Adipocyte (in vitro differentiated cells): ENCODE measurements around the gene EEF1AKMT2.

Experiments used
- DNase-seq: peaks from one replicate; pipeline ENCODE4 v3.0.0-alpha.2; 2015; ENCODE audit warnings: low read depth
- H3K27me3 ChIP-seq: replicated peaks from 2 replicates; pipeline ENCODE4 v1.7.0; 2013; ENCODE audit warnings: mild to moderate bottlenecking, low read length, moderate library complexity; ENCODE audit not compliant: control insufficient read depth, insufficient read depth
- H3K36me3 ChIP-seq: 2 replicates; pipeline ENCODE4 v1.7.0; 2013; ENCODE audit warnings: low read length, mild to moderate bottlenecking, moderate library complexity; ENCODE audit not compliant: control insufficient read depth, insufficient read depth, severe bottlenecking
- H3K4me1 ChIP-seq: 2 replicates; pipeline ENCODE4 v1.7.0; 2013; ENCODE audit warnings: mild to moderate bottlenecking, low read length, moderate library complexity; ENCODE audit not compliant: control insufficient read depth, insufficient read depth
- H3K4me3 ChIP-seq: 2 replicates; pipeline ENCODE4 v1.7.0; 2013; ENCODE audit warnings: mild to moderate bottlenecking, low read length, moderate library complexity
- H3K9ac ChIP-seq: 2 replicates; pipeline ENCODE4 v1.7.0; 2013; ENCODE audit warnings: mild to moderate bottlenecking, low read length, moderate library complexity
- H3K9me3 ChIP-seq: 2 replicates; pipeline ENCODE4 v1.7.0; 2013; ENCODE audit warnings: mild to moderate bottlenecking, low read length, moderate library complexity; ENCODE audit not compliant: control insufficient read depth

Gene EEF1AKMT2

DNA sequence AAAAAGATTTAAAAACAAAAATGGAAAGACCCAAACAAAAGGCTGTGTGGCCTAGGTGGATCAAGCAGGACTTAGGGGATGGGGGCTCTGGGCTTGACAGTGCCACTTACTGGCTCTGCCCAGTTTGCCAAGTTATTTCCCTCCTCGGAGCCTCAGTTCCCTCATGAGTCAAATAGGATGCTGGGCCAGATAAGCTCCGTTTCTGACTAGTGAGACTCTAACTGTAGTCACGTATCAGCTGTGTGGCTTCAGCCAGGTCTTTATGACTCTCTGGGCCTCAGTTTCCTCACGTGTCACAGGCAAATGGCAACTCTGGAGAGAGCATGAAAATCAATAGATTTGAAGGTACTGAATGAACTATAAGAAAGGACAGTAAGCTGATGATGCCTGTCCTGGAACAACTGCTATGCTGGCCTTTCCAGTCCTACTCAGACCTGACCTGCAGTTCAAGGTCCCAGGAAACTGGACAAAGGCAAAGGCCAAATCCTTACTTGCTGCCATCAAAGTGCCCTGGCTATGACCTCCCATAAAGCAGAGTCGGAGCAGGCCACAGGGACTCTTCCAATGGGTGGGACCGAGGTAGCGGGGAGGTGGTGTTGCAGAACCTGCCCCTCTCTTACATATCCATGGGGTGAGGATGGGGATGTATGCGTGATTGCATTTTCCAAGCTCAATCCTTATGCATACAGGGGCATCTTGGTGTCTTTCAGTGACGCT lies 74.5 kb downstream of the EEF1AKMT2 start:
- DNase-seq = no peak
- no peak overlapping the region for H3K9ac ChIP-seq
- H3K4me3 ChIP-seq = no peak overlapping the region
- peaks cover 4% of the 10 kb centered on the region for H3K36me3 ChIP-seq
- no peaks in the 10 kb centered on the region for H3K9me3 ChIP-seq
- no peaks in the 10 kb centered on the region for H3K27me3 ChIP-seq
- H3K4me1 ChIP-seq = peaks cover 14% of the 10 kb centered on the region

GRCh38 chr10:124716369-124716768 lies 75.3 kb downstream of the EEF1AKMT2 start:
- no peak for DNase-seq
- Histone ChIP-seq H3K4me1 (peaks cover 8% of the 10 kb centered on the region), H3K27me3 (no peaks in the 10 kb centered on the region), H3K9me3 (no peaks in the 10 kb centered on the region), H3K36me3 (peaks cover 4% of the 10 kb centered on the region), H3K4me3 (no peak overlapping the region), H3K9ac (no peak overlapping the region)

DNA sequence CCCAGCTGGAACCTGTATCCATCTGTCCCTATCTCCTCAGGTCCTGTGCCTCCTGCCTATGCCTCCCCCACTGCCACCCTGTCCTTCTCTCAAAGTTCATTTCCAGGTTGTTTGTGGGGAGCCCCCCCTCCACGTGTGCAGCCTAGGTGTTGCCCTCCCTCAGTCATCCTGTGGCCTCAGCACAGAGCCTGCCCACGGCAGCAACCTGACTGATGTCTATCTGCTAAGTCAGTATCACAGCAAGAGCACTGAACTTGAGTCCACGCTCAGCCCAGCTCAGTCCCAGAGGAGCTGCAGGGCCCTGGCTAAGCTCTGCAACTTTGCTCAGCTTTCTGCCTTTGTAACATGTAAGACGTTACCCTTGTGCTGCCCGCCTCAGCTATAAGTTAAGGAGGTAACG lies 76.2 kb downstream of the EEF1AKMT2 start:
- no peak overlapping the region for H3K4me3 ChIP-seq
- H3K27me3 ChIP-seq = no peaks in the 10 kb centered on the region
- peaks cover 9% of the 10 kb centered on the region for H3K4me1 ChIP-seq
- H3K9ac ChIP-seq = no peak overlapping the region
- H3K9me3 ChIP-seq = no peaks in the 10 kb centered on the region
- no peak for DNase-seq
- H3K36me3 ChIP-seq = peaks cover 4% of the 10 kb centered on the region

GRCh38 chr10:124713679-124714255 lies 77.9 kb downstream of the EEF1AKMT2 start:
- H3K9ac ChIP-seq = no peak overlapping the region
- no peak overlapping the region for H3K4me3 ChIP-seq
- DNase-seq = no peak
- no peaks in the 10 kb centered on the region for H3K27me3 ChIP-seq
- H3K4me1 ChIP-seq = peaks cover 19% of the 10 kb centered on the region
- H3K9me3 ChIP-seq = no peaks in the 10 kb centered on the region
- peaks cover 4% of the 10 kb centered on the region for H3K36me3 ChIP-seq

GRCh38 chr10:124712704-124713407 lies 78.8 kb downstream of the EEF1AKMT2 start:
- no peak for DNase-seq
- no peak overlapping the region for H3K4me3 ChIP-seq
- H3K4me1 ChIP-seq = peaks cover 28% of the 10 kb centered on the region

GRCh38 chr10:124711145-124711544 lies 80.5 kb downstream of the EEF1AKMT2 start:
- Histone ChIP-seq H3K4me3 (no peak overlapping the region), H3K4me1 (peaks cover 43% of the 10 kb centered on the region)
- no peak for DNase-seq

More at GRCh38 chr10:124712704-124713407, 78.8 kb downstream of the EEF1AKMT2 start:
- H3K9me3 ChIP-seq = no peaks in the 10 kb centered on the region
- H3K27me3 ChIP-seq = no peaks in the 10 kb centered on the region
- H3K9ac ChIP-seq = no peak overlapping the region
- peaks cover 4% of the 10 kb centered on the region for H3K36me3 ChIP-seq

DNA sequence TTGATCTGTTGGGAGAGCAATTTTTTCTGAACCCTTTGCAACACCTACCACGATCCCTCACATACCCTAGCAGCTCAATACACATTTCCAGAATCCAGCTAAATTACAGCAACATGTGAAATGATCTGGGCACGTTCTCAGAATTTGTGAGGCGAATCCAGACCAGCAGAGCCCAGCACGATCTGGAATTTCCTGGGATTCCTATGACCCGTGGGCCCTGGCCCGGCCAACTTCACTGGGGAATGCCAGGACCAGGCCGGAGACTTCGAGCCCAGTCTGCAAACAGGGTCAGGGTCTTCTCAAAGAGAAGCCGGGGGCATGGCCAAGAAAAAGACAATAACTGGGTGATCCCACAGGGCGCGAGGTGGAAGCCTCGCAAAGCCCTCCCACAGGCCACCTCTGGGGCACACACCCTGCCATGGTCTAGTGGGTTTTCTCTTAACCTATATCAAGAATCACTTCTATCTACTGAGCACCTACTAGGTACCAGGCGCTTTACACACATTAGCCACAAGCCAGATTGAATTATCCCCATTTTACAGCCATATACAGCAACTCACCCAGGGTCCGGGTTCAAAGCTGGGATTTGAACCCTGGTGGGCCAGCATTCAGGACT lies 81.3 kb downstream of the EEF1AKMT2 start:
- H3K36me3 ChIP-seq = peaks cover 11% of the 10 kb centered on the region
- H3K4me3 ChIP-seq = no peak overlapping the region
- peaks cover 47% of the 10 kb centered on the region for H3K4me1 ChIP-seq
- peak overlapping the region; percentile 22 for H3K9ac ChIP-seq
- no peaks in the 10 kb centered on the region for H3K27me3 ChIP-seq
- H3K9me3 ChIP-seq = no peaks in the 10 kb centered on the region
- DNase-seq = no peak

More at GRCh38 chr10:124711145-124711544, 80.5 kb downstream of the EEF1AKMT2 start:
- H3K9me3 ChIP-seq = no peaks in the 10 kb centered on the region
- peaks cover 8% of the 10 kb centered on the region for H3K36me3 ChIP-seq
- no peaks in the 10 kb centered on the region for H3K27me3 ChIP-seq
- H3K9ac ChIP-seq = no peak overlapping the region

DNA sequence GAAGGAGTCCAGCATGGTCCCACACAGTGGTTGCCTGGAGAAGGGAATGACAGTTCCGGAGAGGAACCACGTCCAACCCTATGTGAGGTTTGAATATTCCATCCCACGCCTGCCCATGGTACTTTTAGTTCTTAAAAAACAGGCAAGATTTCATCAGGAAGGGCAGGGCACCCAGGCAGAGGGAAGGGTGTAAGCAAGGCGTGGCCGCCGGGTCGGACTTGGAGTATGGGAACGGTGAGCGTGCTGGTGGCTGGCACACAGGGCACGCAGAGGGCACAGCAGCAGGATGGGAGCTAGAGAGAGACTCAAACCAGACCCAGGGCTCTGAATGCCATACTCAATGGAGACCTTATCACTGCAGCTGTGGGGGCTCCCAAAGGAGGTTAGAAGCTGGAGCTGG lies 81.8 kb downstream of the EEF1AKMT2 start:
- H3K9me3 ChIP-seq = no peaks in the 10 kb centered on the region
- peaks cover 8% of the 10 kb centered on the region for H3K36me3 ChIP-seq
- no peak for DNase-seq
- no peaks in the 10 kb centered on the region for H3K27me3 ChIP-seq
- peaks cover 52% of the 10 kb centered on the region for H3K4me1 ChIP-seq
- no peak overlapping the region for H3K4me3 ChIP-seq
- H3K9ac ChIP-seq = peak overlapping the region; percentile 22

GRCh38 chr10:124708922-124709520 lies 82.7 kb downstream of the EEF1AKMT2 start:
- peaks cover 61% of the 10 kb centered on the region for H3K4me1 ChIP-seq
- no peaks in the 10 kb centered on the region for H3K9me3 ChIP-seq
- H3K4me3 ChIP-seq = no peak overlapping the region
- H3K9ac ChIP-seq = no peak overlapping the region
- peaks cover 8% of the 10 kb centered on the region for H3K36me3 ChIP-seq
- DNase-seq = no peak
- no peaks in the 10 kb centered on the region for H3K27me3 ChIP-seq

DNA sequence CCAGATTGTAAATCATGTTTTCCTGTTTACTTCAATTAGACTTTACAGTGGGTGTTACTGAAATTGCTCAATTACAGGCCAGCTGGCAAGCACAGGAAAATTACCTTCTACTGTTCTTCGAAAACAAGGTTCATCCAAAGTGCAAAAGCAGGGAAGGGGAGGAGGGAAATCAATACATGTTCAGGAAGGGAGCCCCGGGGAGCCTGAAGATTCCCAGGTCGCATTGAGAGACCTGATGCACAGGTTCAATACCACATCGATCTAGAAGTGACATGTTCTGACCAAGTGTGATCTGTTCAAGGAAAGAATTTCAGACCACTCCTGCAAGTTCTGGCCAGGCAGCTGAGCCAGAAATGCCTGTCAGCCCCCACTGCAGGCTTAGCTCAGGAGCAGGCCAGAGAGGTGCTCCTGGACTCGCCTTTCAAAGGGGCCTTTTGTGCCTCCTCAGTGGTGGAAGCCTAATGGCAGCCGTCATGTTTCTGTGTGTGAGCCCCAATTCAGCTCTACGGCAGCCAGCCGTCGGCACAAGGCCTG lies 83.4 kb downstream of the EEF1AKMT2 start:
- H3K4me1 ChIP-seq = peaks cover 68% of the 10 kb centered on the region
- no peak for DNase-seq
- no peaks in the 10 kb centered on the region for H3K9me3 ChIP-seq
- peaks cover 8% of the 10 kb centered on the region for H3K36me3 ChIP-seq
- no peak overlapping the region for H3K4me3 ChIP-seq
- H3K27me3 ChIP-seq = no peaks in the 10 kb centered on the region
- H3K9ac ChIP-seq = no peak overlapping the region
